ENCODE data around the gene ARHGAP6.
A peak's percentile ranks its signal among the peaks of the same experiment; 100 is the strongest.
"Not testable (repeated sequence)": the region's sequence is repeated elsewhere in the genome, so short reads cannot be mapped to it uniquely, and the experiment has no call there.

Gene ARHGAP6

DNA sequence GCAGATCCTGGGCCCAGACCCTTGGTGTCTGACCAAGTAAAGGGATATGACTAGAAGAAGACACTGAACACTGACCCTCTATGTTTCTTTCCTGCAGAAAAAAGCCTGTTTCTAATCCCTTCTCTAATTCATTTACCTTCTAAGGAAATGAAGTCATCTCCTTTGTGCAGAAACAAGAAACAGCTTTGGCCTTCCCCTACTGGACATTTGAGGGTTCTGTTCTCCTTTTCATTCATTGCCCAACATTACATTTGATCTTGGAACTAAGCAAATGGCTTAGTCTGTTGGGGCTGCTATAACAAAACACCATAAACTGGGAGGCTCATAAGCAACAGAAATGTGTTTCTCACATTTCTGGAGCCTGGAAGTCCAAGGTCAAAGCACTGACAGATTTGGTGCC, 534.6 kb downstream of the ARHGAP6 start:
- no peak for DNase-seq

DNA sequence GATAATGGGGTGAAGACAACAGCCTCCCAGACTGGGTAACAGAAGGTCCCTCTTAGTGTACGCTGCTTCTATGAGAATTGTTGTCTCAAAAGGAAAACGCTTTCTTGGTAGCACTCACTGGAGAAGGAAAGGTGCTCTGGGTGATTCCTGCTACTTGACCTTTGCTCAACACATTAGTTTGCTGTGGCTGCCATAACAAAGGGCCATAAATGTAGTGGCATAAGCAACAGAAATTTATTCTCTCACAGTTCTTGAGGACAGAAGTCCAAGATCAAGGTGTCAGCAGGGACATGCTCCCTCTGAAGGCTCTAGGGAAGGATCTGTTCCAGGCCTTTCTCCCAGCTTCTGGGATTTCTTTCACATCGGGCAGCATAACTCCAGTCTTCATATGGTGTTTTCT, 535.6 kb downstream of the ARHGAP6 start:
- no peak for DNase-seq

DNA sequence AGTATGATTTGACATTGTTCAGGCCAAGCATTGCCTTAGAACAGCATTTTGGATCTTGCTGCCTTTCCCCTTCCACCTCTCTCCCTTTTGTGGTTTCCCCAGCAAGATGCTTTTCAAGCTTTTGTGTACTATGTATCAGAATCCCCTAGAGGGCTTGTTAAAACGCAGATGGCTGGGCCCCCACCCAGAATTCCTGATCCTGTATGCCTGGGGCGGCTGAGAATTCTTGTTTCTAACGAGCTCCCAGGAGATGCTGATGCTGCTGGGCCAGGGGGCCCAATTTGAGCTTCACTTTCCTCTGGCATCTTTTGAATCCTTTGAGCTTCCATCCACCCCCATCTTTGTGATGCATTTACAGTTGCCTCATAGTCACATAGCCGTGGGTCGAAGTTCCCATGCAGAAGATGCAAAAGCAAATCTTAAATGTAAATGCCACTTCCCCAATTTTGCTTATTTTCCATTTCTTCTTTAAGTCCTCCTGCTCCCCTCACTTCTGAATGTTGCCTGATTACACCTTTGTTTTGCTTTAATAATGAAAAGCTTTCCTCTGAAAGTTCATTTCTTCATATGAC, 536.1 kb downstream of the ARHGAP6 start:
- no peak for DNase-seq

DNA sequence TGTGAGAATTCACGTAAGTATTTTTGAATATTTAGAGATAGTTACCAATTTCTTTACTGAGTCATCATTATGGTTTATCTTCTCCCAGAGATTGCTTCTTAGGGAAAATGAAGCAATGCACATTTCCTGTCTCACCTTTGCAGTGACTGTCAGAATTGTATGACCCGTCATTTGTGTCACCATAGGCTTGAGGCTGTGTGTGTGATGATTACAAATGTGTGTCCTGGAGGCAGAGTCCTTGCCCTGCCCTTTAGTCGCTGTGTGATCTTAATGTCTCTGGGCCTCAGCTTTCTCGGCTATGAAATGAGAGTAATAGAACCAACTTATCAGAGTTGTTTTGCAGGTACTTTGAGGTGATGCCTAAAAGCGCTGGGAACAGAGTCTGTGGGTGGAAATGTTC, 540.7 kb downstream of the ARHGAP6 start:
- DNase-seq, result no peak

DNA sequence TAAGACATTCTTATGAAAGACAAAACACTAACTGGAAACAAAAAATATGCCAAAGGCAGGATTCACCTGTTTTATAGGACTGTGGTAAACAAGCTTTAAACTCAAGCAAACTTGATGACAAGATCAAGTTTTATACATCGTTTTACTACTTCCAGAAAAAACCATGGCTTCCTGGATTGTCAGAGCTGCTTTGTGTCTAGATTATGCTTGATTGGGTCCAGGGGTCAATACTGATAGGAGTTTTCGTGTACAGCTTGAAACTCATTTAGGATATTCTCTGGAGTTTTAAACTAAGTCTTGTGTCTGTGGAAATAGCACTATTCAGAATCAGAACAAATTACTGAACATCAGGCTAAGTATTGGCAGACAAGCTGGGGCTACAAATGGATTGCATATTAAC, 541.6 kb downstream of the ARHGAP6 start:
- no peak for DNase-seq

DNA sequence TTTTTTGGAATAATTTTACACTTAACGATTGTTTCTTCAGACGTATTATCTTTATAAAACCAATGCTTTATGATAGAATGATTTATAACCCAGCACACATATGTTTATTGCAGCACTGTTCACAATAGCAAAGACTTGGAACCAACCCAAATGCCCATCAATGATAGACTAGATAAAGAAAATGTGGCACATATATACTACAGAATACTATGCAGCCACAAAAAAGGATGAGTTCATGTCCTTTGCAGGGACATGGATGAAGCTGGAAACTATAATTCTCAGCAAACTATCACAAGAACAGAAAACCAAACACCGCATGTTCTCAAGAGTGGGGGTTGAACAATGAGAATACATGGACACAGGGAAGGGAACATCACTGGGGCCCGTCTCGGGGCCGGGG, 542.6 kb downstream of the ARHGAP6 start:
- not testable (repeated sequence) for DNase-seq

DNA sequence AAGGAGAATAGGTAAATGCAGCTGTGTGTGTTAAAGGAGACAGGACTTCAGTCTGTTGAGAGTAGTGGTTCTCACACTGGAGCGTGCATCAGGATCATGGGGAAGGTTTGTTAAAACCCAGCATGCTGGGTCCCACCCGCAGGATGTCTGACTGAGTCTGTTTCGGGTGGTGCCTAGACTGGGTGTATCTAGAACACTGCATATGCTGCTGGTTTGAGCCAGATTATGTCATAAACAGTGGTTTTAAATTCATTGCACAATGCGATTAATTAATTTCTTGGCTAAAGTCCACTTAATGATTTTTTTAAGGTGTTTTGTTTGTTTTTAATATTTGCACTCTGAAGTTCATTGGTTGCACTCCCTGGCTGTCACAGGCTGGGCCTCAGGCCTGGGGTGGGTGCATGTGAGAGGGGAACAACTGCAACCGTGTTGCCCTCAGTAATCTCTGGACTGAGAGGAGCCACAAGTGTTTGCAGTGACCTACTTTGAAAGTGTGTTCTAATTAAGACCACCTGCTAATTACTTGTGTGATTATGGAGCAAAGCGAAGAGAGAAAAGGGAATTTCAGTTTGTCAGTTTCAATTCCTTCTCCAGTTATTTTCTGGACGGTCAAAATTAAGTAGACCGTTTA, 546.3 kb downstream of the ARHGAP6 start:
- DNase-seq, result no peak

DNA sequence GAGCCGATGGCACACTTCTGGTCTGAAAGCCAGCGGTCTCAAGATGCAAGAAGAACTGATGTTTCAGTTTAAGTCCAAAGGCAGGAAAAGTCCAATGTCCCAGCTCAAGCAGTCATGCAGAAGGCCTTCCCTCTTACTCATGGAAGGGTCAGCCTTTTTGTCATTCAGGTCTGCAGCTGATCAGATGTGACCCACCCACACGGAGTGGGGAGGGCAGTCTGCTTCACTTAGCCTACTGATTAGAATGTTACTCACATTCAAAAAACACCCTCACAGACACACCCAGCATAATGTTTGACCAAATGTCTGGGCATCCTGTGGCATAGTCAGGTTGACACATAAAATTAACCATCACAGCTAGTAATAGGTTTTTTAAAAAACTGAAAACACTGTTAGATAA, 548.0 kb downstream of the ARHGAP6 start:
- no peak for DNase-seq

DNA sequence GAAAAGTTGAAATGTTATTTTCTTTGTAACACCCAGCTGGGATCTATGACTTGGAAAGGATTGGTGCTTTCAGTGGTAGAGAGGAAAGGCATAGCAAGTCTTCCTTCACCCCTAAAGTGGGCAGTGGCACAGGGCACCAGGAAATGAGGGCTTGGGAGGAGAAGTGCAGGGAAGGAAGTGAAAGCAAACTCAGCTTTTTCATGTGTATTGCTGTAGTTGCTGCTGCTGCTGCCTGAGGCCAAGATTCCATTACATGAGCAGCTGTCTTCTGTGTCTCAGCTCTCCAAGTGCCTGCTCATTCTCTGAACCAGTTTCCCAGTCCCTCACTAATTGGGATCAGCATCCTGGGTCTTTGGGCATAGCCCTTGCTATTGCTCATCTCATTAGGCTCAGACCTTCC, 552.0 kb downstream of the ARHGAP6 start:
- DNase-seq, result no peak

DNA sequence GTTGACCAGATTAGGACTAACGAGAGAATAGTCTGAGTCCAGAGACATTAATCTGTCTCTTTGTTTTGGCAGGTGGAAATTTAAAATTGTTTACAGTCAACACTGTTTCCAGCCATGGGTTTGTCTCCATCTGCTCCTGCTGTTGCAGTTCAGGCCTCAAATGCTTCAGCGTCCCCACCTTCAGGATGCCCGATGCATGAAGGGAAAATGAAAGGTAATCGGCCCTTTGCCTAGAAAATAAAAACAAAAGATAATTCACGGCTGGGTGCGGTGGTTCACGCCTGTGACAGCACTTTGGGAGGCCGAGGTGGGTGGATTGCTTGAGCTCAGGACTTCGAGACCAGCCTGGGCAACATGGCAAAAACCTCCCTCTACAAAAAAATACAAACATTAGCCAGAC, 553.8 kb downstream of the ARHGAP6 start:
- no peak for DNase-seq

DNA sequence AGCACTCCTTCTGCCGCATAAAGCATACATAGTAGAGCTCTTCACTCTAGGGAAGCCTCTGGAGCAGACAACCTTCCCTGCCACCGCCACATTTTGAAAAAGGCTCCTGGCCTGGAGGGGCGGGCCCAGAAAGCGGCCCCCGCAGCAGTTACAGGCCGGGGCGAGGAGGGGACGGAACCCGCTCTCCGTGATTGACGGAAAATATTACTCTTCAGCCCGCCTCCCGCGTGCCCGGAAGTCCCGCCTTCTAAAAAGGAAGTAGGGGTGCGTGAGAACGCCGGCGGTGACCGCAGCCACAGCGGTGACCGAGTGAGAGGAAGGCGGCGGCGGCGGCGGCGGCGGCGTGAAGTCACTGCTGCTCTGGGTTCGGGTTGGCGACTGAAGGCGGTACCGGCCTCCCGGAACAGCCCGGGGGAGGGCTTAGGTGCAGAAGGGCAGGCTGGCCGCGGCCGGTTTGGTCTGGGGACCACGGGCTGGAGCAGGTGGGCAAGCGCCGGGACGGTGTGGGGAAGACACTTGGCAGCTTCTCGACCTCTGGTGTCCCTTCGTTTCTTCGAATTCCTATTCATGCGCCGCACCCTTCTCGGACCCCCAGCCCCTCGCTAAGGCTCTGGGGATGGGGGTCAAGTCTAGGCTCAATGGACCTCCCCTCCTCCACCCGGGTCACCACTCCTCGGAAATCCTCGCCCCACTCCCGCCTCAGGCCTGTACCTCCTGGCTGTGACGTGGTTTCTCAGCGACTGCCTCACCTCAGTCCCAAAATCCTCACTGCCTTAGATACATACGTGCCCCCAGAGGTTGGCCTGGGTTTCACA, 554.5 kb downstream of the ARHGAP6 start, which contains the start of gene HCCS:
TSS of gene HCCS (plus strand) at position 296 of the 815 bp plus-strand sequence. CDS start 729 bp downstream, outside the sequence.
- DNase-seq, result peak; percentile 88 to 89

DNA sequence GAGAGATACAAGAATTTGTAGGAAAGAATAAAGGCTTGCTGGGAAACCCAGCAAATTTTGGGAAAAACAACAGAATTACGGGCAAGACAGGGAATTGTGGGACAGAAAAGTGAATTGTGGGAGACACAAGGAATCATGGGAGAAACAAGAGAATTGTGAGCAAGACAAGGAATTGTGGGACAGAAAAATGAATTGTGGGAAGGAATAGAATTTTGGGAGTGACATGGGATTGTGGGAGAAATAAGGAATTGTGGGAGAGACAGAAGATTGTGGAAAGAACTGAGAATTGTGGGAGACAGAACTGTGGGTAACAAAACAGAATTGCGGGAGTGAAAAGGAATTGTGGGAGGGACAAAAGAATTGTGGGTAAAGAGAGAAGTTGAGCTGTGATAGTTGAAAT, 555.8 kb downstream of the ARHGAP6 start:
- no peak for DNase-seq

DNA sequence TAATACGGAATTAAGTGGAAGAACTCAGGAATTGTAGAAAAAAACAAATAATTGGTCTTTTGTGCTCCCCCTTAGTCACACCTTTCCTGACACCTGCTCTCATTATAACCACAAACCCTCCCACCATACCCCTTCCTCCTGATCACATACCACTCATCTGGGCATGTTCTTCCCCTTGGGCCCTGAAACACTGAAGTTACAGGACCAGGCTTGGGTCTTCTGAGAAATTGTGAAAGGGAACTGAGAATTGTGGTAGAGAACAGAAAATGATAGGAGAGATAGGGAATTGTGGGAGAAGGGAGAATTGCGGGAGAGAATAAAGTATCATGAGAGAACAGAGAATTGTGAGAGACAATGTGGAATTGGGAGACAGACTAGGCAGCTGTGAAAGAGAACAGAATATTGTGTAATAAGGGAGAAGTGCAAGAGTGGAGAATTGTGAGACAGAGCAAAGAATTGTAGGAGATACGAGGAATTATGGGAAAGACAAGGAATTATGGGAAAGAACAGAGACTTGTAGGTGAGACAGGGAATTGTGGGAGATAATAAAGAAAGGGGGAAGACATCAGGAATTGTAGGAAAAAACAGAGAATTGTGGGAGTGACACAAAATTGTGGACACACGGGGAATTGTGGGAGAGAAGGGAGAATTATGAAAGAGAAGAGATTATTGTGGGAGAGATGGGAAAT, 557.3 kb downstream of the ARHGAP6 start:
- DNase-seq, result no peak

DNA sequence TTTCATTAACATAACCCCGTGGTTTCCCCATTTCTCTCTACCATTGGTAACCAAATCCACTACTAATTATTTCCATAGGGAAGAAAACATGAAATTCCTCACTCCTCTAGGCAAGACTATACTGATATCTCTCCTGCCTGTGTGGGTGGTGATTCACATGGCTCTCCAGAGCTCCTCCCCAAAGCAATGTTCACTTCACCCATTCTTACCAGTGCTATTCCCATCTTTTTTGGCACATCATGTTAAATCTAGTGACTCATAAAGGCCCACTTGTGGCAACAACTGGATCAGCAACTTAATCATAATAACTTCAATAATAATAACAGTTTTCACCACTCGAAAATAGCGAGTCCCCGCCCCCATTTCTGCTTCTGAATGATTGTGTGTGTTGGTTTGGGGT, 560.6 kb downstream of the ARHGAP6 start:
- no peak for DNase-seq

DNA sequence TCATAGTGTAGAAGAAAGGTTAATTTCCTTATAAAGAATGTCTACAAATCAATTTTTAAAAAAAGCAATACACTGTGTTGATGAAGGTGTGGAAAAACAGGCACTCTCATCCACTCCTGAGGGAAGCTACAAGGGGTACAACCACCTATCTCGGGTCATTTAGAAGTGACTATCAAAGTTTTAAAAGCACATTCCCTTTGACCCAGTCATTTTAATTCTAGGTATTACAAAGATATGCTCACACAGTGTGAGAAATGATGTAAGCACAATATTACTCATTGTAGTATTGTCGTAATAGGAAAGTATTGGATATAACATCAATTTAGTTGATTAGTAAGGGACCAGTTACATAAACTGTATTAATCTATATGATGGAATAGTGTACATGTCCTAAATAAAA, 562.0 kb downstream of the ARHGAP6 start:
- no peak for DNase-seq

DNA sequence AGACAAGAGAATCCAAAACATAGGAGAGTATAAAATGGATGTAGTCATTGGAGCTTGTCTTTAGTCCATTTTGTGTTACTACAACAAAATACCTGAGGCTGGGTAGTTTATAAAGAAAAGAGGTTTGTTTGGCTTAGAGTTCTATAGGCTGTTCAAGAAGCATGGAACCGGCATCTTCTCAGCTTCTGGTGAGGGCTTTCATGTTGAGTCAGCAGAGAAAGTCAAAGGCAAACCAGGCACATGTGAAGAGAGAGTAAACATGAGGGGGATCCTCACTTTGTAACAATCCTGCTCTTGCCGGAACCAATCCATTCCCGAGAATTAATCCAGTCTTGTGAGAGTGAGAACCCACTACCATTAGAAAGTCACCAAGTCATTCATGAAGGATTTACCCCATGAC, 562.7 kb downstream of the ARHGAP6 start:
- no peak for DNase-seq

DNA sequence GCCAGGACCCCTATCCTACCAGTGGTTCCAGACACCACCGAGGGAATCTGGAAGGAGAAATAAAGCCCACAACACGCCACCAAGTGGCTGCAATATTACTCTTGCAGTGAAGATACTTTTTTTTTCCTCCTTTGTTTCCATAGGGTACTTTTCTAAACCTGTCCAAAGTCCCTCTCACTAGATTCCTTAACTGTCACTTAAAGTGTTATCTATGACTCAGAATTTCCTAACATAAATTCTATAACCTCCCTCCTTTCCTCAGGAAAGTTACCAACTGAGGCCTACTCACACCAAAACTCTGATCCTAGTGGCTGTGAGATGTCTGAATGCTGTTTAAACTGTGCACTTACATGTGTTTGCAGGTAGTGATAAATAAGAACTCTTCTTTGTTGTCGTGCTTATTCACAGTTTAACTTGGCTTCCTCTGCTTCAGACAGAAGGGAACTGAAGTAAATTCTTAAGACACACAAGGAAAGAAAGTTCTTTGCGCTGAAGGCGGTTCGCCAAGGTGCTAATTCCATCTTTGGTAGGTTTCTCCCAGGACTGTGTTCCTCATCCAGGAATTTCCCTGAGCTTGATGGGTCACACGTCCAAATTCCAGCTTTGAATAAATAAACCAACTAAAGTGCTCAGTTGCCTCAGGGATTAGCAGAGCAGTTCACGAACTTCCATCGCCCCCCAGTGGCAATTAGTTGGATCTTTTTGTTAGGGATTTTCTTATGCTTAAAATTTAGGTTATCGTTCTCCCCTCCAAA, 565.3 kb downstream of the ARHGAP6 start:
- peak; percentile 8 to 33 for DNase-seq

DNA sequence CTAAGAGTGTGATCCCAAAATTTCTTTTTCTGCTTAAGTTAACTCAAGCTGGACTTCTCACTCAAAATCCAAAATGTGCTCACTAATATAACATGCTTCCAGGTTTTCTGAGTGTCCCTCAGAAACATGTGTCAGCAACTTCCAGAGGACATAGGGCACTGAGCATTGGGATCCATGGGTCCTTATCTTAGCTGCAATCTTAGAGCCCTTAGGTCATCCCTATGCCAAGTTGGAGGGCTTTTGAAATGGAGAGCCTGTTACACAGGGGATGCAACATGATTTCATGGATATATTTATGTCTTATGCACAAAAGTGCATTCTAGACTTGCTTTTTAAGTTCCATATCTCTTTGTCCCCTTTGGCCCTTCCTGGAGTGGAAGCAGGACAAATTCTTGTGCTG, 566.3 kb downstream of the ARHGAP6 start:
- no peak for DNase-seq

DNA sequence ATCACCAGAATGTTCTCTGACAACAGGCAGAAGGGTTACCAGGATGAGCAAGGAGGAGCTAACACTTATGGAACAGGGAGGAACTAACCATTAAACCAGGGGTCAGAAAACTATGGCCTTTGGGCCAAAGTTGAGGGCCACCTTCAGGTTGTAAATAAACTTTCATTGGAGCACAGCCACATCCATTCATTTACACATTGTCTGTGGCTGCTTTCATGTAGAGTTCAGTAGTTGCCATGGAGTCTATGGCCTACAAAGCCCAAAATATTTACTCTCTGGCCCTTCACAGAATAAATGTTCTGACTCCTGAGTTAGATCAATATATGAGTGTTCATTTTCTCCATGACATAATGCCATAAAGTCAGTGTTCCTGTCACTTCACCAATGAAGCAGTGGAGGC, 567.8 kb downstream of the ARHGAP6 start:
- DNase-seq, result no peak

DNA sequence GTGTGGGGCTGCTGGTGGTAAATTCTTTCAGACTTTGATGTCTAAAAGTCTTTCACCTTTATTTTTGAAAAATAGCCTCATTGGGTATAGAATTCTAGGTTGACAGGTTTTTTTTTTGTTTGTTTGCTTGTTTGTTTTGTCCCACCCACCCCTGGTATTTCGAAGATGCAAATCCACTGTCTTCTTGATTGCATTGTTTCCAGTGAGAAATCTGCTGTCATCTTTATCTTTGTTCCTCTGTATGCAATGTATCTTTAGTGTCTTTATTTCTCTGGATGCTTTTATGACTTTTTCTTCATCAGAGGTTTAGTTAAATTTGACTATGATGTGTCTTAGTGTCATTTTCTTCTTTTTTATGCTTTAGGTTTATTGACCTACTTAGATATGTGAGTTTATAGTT, 575.9 kb downstream of the ARHGAP6 start:
- DNase-seq, result no peak

Data from NCI-H2081 (cell line).